ENCODE results near the gene ZNF319.

The ZNF319 gene

DNA sequence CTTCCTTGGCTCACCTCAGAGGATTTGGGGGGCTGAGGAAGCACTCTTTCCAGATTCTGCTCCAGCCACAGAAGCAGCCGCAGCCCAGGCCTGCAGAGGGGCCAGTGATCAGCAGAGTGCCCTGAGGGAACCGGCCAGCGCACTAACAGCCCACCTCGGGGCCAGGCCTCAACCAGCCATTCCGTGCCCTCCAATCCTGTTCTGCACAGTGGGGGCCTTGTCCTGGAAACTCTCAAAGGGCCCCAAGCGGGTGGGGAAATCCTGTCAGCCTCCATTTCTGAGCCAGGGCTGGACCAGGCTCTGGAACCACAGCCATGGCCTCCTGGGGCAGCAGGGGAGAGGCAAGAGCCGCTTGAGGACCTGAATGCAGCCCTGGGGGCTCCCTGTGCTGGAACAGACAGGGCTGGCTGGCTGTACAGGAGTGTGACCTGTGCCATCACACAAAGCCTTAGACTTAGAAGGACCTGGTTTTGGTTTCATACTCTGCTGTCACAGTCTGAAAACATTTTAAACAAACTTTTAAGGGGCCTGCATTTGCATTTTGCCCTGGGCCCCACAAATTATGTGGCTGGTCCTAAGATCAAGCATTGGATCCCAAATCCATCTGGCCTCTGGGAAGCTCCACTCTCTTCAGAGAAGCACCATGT, 39.5 kb downstream of the ZNF319 start:
- no peaks in the 10 kb centered on the region for H3K36me3 ChIP-seq (ENCODE audit: insufficient read depth, low read length)
- no peaks in the 10 kb centered on the region; the same call in 1 of the 2 replicates for H3K27me3 ChIP-seq (ENCODE audit: insufficient read depth, low read length)
- H2AFZ ChIP-seq (ENCODE audit: low read length, unreplicated experiment): no peak overlapping the region
- no peak overlapping the region for H3K27ac ChIP-seq (ENCODE audit: low read depth, low read length)
- no peaks in the 10 kb centered on the region for H3K4me1 ChIP-seq (ENCODE audit: control insufficient read depth, insufficient read depth, low read length, unreplicated experiment)
- H3K4me3 ChIP-seq (ENCODE audit: low read depth, low read length): no peak overlapping the region
- H3K79me2 ChIP-seq (ENCODE audit: control insufficient read depth, insufficient read depth, low read length, unreplicated experiment): no peaks in the 10 kb centered on the region

DNA sequence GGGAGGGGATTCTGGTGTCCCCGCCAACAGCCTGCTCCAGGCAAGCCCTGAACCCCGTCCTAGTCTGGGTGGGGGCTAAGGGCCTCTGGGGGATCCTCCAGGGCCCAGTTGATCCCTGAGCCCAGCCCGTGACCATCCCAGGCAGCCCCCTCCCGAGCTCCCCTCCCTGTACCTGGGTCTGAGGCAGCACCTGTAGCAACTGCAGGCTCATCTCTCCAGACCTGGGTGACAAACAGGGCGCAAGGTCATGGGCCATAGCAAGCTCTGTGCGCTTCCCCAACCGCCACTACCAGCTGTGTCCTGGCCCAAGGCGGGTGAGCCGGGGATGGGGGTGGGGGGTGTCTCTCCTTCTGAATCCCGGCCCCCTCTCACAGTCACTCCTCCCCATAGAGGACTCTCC, 40.2 kb downstream of the ZNF319 start:
- H3K4me1 ChIP-seq (ENCODE audit: control insufficient read depth, insufficient read depth, low read length, unreplicated experiment): no peaks in the 10 kb centered on the region
- H2AFZ ChIP-seq (ENCODE audit: low read length, unreplicated experiment): no peak overlapping the region
- no peak overlapping the region for H3K27ac ChIP-seq (ENCODE audit: low read depth, low read length)

DNA sequence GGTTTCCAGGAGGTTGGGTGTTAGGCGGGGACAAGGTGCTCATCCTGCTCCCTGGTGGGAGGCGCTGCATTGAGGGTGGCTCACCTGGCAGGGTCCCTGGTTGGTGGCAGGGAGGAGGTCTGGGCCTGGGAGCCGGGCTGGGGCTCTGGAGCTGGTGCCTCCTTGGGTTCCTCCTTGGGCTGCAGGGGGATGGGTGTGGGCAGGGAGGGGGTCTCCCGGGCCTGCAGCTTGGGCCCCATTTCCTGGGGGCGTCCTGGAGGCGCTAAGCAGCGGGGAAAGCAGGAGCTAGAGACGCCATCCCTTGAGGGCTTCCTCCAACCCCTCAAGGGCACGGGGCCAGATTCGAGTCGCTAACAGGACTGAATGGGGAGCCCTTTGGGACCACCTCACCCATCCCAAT, 40.7 kb downstream of the ZNF319 start:
- H3K79me2 ChIP-seq (ENCODE audit: control insufficient read depth, insufficient read depth, low read length, unreplicated experiment): no peaks in the 10 kb centered on the region
- no peaks in the 10 kb centered on the region for H3K36me3 ChIP-seq (ENCODE audit: insufficient read depth, low read length)
- no peak overlapping the region for H3K27ac ChIP-seq (ENCODE audit: low read depth, low read length)
- no peaks in the 10 kb centered on the region for H3K4me1 ChIP-seq (ENCODE audit: control insufficient read depth, insufficient read depth, low read length, unreplicated experiment)
- no peaks in the 10 kb centered on the region; the same call in 1 of the 2 replicates for H3K27me3 ChIP-seq (ENCODE audit: insufficient read depth, low read length)
- H2AFZ ChIP-seq (ENCODE audit: low read length, unreplicated experiment): no peak overlapping the region
- no peak overlapping the region for H3K4me3 ChIP-seq (ENCODE audit: low read depth, low read length)

More for the DNA sequence above, 40.2 kb downstream of the ZNF319 start:
- Histone ChIP-seq H3K79me2 (ENCODE audit: control insufficient read depth, insufficient read depth, low read length, unreplicated experiment) (no peaks in the 10 kb centered on the region), H3K27me3 (ENCODE audit: insufficient read depth, low read length) (no peaks in the 10 kb centered on the region; the same call in 1 of the 2 replicates), H3K36me3 (ENCODE audit: insufficient read depth, low read length) (no peaks in the 10 kb centered on the region), H3K4me3 (ENCODE audit: low read depth, low read length) (no peak overlapping the region)

DNA sequence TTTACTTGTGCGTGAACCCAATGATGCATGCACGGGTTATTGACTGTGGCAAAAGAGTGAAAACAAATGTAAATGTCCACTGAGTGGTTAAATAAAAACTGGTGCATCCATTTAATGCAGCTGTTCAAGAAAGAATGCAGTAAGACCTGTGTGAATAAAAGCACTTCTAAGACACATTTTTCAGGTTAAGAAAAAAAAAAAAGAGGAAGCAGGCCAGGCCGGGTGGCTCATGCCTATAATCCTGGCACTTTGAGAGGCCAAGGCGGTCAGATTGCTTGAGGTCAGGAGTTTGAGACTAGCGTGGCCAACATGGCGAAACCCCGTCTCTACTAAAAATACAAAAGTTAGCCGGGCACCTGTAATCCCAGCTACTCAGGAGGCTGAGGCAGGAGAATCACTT, 41.4 kb downstream of the ZNF319 start:
- Histone ChIP-seq H3K36me3 (ENCODE audit: insufficient read depth, low read length) (no peaks in the 10 kb centered on the region), H3K27ac (ENCODE audit: low read depth, low read length) (no peak overlapping the region), H3K27me3 (ENCODE audit: insufficient read depth, low read length) (no peaks in the 10 kb centered on the region; the same call in 1 of the 2 replicates), H3K4me1 (ENCODE audit: control insufficient read depth, insufficient read depth, low read length, unreplicated experiment) (no peaks in the 10 kb centered on the region), H3K79me2 (ENCODE audit: control insufficient read depth, insufficient read depth, low read length, unreplicated experiment) (no peaks in the 10 kb centered on the region), H3K4me3 (ENCODE audit: low read depth, low read length) (no peak overlapping the region), H2AFZ (ENCODE audit: low read length, unreplicated experiment) (no peak overlapping the region)

DNA sequence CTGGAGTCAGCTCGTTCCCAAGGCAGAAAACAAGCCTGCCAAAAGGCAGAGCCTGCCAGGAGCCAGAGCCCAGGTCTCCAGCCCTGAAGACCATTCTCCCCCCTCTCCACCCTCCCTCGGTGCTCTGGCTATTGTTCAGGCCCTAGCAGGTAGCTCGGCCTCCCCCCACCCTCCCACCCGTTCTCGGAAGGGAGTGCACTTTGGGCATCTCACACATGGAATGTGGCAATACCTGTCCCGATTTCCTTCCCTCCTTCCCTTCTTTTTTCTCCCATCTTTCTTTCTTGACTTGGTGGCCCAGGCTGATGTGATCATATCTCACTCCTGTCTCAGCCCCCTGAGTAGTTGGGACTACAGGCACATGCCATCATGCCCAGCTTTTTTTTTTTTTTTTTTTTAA, 41.9 kb downstream of the ZNF319 start:
- no peaks in the 10 kb centered on the region; the same call in 1 of the 2 replicates for H3K27me3 ChIP-seq (ENCODE audit: insufficient read depth, low read length)
- no peaks in the 10 kb centered on the region for H3K36me3 ChIP-seq (ENCODE audit: insufficient read depth, low read length)
- H2AFZ ChIP-seq (ENCODE audit: low read length, unreplicated experiment): no peak overlapping the region
- H3K79me2 ChIP-seq (ENCODE audit: control insufficient read depth, insufficient read depth, low read length, unreplicated experiment): no peaks in the 10 kb centered on the region
- no peak overlapping the region for H3K27ac ChIP-seq (ENCODE audit: low read depth, low read length)
- H3K4me3 ChIP-seq (ENCODE audit: low read depth, low read length): no peak overlapping the region
- no peaks in the 10 kb centered on the region for H3K4me1 ChIP-seq (ENCODE audit: control insufficient read depth, insufficient read depth, low read length, unreplicated experiment)

DNA sequence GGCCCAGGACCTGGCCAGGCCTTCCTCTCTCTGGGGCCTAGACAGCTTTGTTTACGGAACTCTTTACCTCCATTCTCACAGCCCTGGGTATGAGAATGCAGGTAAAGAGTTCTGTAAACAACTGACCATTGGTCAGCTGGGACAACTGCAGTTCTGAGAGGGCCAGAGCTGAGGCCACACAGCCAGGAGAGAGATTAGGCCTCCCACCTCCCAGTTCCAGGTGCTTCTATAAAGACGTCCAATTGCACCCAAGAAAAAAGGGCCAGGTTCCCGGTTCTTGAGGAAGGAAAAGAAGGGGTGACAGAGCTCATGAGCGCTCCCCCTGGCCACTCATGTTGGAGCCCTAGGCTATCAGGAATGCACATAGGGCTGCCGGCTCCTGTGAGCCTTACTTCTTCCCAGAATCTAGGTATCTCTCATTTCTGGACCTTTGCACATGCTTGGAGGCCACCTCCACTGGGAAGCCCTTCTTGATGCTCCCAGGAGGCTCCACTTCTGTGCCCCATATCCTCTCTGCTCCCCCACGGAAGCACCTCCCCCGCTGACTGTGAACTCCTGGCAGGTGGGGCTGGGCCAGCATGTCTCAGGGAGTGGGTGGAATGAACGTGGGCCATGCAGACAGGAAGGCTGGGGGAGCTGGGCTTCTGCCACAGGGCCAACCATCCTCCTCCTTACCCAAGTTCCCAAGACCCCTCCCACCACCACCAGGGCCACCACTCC, 42.6 kb downstream of the ZNF319 start:
- no peak overlapping the region for H3K4me3 ChIP-seq (ENCODE audit: low read depth, low read length)
- H3K27ac ChIP-seq (ENCODE audit: low read depth, low read length): no peak overlapping the region
- no peaks in the 10 kb centered on the region for H3K4me1 ChIP-seq (ENCODE audit: control insufficient read depth, insufficient read depth, low read length, unreplicated experiment)
- no peaks in the 10 kb centered on the region; the same call in 1 of the 2 replicates for H3K27me3 ChIP-seq (ENCODE audit: insufficient read depth, low read length)
- no peak overlapping the region for H2AFZ ChIP-seq (ENCODE audit: low read length, unreplicated experiment)
- H3K36me3 ChIP-seq (ENCODE audit: insufficient read depth, low read length): no peaks in the 10 kb centered on the region
- H3K79me2 ChIP-seq (ENCODE audit: control insufficient read depth, insufficient read depth, low read length, unreplicated experiment): no peaks in the 10 kb centered on the region

DNA sequence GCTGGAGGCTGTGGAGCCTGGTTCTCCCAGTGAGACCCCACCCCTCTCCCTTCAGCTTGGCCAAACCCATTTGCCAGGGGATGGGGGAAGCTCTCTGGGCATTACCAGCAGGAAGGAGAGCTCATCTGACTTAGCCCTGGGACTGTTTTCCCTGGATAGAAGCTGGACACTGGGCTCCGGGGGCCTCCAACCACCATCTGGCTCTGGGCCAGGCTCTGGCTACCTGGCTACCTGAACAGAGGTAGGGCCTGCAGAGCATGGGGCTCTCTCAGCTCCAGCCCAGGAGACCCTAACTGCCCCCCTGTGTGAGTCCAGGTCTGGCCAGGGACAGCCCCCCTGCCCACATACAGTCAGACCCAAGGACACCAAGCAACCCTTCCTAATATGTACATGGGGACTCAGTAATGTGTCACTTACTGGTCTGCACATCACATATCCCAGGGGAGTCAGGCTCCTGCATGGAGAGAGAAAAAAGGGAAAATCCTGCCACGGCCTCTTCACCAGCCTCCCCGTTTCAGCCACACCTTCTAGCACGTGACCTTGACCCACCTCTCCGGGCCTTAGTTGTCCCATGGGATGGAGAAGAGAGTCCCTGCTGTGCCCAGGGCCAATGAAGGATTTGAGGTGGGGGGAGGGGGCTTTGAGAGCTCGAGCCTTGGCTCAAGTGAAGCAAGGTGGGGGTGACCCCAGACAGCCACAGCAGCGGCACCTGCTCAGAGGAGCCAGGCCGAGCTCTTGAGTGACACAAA, 43.4 kb downstream of the ZNF319 start:
- H3K4me1 ChIP-seq (ENCODE audit: control insufficient read depth, insufficient read depth, low read length, unreplicated experiment): no peaks in the 10 kb centered on the region
- no peak overlapping the region for H2AFZ ChIP-seq (ENCODE audit: low read length, unreplicated experiment)
- no peaks in the 10 kb centered on the region for H3K79me2 ChIP-seq (ENCODE audit: control insufficient read depth, insufficient read depth, low read length, unreplicated experiment)
- H3K27me3 ChIP-seq (ENCODE audit: insufficient read depth, low read length): no peaks in the 10 kb centered on the region; the same call in 1 of the 2 replicates
- no peaks in the 10 kb centered on the region for H3K36me3 ChIP-seq (ENCODE audit: insufficient read depth, low read length)
- no peak overlapping the region for H3K27ac ChIP-seq (ENCODE audit: low read depth, low read length)
- H3K4me3 ChIP-seq (ENCODE audit: low read depth, low read length): no peak overlapping the region

DNA sequence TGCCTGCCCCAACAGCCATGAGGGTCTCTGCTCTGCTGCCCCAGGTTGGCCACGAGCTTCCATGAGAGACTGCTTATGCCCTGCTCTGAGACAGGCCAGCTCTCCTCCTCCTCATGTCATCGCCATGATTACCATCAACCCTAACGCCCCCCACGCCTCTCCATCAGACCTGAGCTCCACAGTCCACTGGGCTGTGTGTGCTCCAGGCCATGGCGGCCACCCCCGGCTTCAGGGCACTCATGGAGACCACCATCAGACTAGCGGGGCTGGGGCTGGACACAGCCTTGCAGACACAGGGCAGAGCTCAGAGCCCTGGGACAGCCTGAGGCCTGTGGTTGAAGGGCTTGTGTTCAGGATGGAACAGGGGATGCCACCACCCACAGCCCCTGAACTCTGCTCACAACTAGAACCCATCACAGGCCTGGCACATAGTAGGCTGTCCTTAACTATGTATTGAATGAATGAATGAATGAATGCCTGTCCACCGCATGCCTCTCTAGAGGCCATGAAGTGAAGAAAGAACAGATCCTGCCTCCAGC, 44.1 kb downstream of the ZNF319 start:
- no peaks in the 10 kb centered on the region for H3K79me2 ChIP-seq (ENCODE audit: control insufficient read depth, insufficient read depth, low read length, unreplicated experiment)

DNA sequence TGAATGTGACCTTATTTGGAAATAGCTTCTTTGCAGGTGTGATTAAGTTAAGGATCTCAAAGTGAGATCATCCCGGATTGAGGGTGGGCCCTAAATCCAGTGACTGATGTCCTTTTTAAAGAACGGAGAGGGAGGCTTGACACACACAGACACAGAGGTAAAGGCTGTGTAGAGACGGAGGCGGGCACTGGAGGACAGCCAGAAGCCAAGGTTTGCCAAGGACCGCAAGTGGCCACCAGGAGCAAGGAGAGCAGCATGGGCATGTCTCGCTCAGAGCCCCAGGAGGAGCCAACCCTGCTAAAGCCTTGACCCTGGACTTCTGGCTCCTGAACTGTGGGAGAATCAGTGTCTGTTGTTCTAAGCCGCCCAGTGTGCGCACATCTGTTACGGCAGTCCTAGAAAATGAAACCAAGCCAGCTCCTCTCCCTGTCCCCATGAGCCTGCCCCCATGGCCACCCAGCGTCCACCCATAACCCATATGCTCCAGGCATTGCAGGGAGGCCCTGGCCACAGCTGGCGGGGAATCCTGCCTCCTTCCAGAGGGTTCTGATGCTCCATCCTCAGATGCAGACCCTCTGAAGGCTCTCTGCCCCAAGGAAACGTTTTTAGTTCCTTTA, 44.8 kb downstream of the ZNF319 start:
- Histone ChIP-seq H3K79me2 (ENCODE audit: control insufficient read depth, insufficient read depth, low read length, unreplicated experiment) (no peaks in the 10 kb centered on the region), H3K4me1 (ENCODE audit: control insufficient read depth, insufficient read depth, low read length, unreplicated experiment) (no peaks in the 10 kb centered on the region), H3K36me3 (ENCODE audit: insufficient read depth, low read length) (no peaks in the 10 kb centered on the region), H3K4me3 (ENCODE audit: low read depth, low read length) (no peak overlapping the region), H3K27ac (ENCODE audit: low read depth, low read length) (no peak overlapping the region), H2AFZ (ENCODE audit: low read length, unreplicated experiment) (no peak overlapping the region), H3K27me3 (ENCODE audit: insufficient read depth, low read length) (no peaks in the 10 kb centered on the region)

More for the DNA sequence above, 44.1 kb downstream of the ZNF319 start:
- Histone ChIP-seq H3K4me1 (ENCODE audit: control insufficient read depth, insufficient read depth, low read length, unreplicated experiment) (no peaks in the 10 kb centered on the region), H3K27me3 (ENCODE audit: insufficient read depth, low read length) (no peaks in the 10 kb centered on the region), H3K36me3 (ENCODE audit: insufficient read depth, low read length) (no peaks in the 10 kb centered on the region), H3K27ac (ENCODE audit: low read depth, low read length) (no peak overlapping the region), H3K4me3 (ENCODE audit: low read depth, low read length) (no peak overlapping the region), H2AFZ (ENCODE audit: low read length, unreplicated experiment) (no peak overlapping the region)

DNA sequence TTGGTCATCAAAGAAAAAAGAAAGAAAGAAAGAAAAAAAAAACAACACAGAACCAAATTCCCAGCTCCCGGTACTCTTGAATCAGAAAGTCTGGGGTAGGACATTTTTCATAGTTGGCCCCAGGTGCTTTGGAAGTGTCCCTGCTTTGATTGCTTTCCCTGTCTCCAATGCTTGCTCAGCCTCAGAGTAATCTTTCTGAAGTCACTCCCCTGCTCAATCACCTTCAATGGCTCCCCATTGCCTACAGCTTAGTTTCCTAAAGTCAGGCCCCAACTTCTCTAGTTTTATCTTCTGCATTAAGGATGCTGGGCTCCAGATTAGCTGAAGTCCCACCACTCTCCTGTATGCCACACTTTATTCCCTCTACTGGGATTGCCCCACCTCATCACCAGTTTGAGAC, 46.6 kb downstream of the ZNF319 start:
- no peak overlapping the region for H3K4me3 ChIP-seq (ENCODE audit: low read depth, low read length)
- H3K27me3 ChIP-seq (ENCODE audit: insufficient read depth, low read length): no peaks in the 10 kb centered on the region
- H3K36me3 ChIP-seq (ENCODE audit: insufficient read depth, low read length): no peaks in the 10 kb centered on the region
- H3K27ac ChIP-seq (ENCODE audit: low read depth, low read length): no peak overlapping the region
- H2AFZ ChIP-seq (ENCODE audit: low read length, unreplicated experiment): no peak overlapping the region
- H3K79me2 ChIP-seq (ENCODE audit: control insufficient read depth, insufficient read depth, low read length, unreplicated experiment): no peaks in the 10 kb centered on the region
- H3K4me1 ChIP-seq (ENCODE audit: control insufficient read depth, insufficient read depth, low read length, unreplicated experiment): no peaks in the 10 kb centered on the region
